SU-DHL-6 (cell line): Measurements from ENCODE around the gene TTLL11.

Source experiments
- EZH2phosphoT487 ChIP-seq: fragments of 200-600 bp; sonication (generic), shearing (Covaris generic); conservative IDR thresholded peaks from 2 replicates; pipeline ENCODE4 v1.6.1; 2018; ENCODE audit warnings: mild to moderate bottlenecking, antibody characterized with exemption, low read length, moderate library complexity, mixed read lengths
- TF ChIP-seq, protein P1 (sequence below): fragments of 200-600 bp; sonication (generic); IDR thresholded peaks from one replicate; pipeline ENCODE4 v1.5.1; 2017; ENCODE audit warnings: antibody characterized with exemption, mild to moderate bottlenecking, low read length, moderate library complexity; ENCODE audit not compliant: insufficient read depth, poor library complexity, severe bottlenecking

DNA sequence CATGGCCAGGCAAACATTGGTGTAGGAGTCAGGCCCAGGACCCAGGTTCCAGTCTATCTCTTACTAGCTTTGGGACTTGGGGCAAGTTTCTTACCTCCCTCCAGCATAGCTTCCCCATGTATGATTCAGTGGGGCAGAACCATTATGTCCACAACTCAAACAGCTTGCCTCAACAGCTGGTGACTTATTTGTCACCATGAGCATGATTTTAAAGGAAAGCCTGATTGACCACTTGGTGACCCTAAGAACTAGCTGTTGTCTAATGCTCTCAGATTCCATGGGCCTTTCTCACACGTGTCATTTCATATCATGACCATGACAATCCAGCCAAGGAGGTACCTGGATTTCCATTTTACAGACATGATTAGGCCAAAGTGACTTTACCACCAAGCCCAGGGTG, 126.4 kb downstream of the TTLL11 start:
- TF ChIP-seq, protein P1, sequence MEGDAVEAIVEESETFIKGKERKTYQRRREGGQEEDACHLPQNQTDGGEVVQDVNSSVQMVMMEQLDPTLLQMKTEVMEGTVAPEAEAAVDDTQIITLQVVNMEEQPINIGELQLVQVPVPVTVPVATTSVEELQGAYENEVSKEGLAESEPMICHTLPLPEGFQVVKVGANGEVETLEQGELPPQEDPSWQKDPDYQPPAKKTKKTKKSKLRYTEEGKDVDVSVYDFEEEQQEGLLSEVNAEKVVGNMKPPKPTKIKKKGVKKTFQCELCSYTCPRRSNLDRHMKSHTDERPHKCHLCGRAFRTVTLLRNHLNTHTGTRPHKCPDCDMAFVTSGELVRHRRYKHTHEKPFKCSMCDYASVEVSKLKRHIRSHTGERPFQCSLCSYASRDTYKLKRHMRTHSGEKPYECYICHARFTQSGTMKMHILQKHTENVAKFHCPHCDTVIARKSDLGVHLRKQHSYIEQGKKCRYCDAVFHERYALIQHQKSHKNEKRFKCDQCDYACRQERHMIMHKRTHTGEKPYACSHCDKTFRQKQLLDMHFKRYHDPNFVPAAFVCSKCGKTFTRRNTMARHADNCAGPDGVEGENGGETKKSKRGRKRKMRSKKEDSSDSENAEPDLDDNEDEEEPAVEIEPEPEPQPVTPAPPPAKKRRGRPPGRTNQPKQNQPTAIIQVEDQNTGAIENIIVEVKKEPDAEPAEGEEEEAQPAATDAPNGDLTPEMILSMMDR, result no peak
- TF ChIP-seq EZH2phosphoT487, result no peak
